ENCODE data around the gene COL5A1. TPM values are rescaled to one million over a fixed set of nuclear protein-coding genes. Genes with fewer than 3 reads are reported as not detected.

The COL5A1 gene
- total RNA-seq, 1 experiment from 2014 or later = 165 TPM

DNA sequence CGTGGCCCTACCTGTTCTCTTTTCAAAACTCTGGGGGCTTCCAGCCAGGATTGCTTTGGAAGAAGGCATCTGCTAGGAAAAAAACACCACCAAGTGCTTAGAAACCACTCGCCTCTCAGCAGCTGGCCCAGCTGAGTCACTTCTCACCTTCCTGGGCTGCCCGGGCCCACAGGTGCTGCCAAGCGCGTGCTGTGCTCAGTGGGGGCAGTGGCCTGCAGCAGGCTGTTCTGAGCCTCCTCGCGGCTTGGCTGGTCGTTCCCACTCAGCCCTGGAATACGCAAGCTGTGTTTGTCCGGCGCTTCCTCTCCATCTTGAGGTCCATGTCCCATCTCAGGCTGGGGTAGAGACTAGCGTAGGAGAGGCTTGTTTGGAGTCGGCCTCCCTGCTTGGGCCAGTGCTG lies 136.6 kb downstream of the COL5A1 start:
- no peak for DNase-seq (ENCODE audit: low read depth in 1 of 2, low spot score in 2 of 2)
- no peaks in the 10 kb centered on the region for H3K27me3 ChIP-seq (replicated peaks)
- H3K4me3 ChIP-seq = no peak overlapping the region
- H3K36me3 ChIP-seq = peaks cover 81% of the 10 kb centered on the region
- no peak overlapping the region for H3K27ac ChIP-seq
- H3K9me3 ChIP-seq (replicated peaks) = no peaks in the 10 kb centered on the region
- peaks cover 48% of the 10 kb centered on the region for H3K4me1 ChIP-seq (replicated peaks)

- DNase-seq (ENCODE audit: low read depth in 1 of 2, low spot score in 2 of 2) = peak; percentile 40 to 68
- Histone ChIP-seq H3K4me3 (no peak overlapping the region), H3K27ac (no peak overlapping the region), H3K27me3 (replicated peaks) (no peaks in the 10 kb centered on the region), H3K9me3 (replicated peaks) (no peaks in the 10 kb centered on the region), H3K36me3 (peaks cover 74% of the 10 kb centered on the region), H3K4me1 (replicated peaks) (peaks cover 41% of the 10 kb centered on the region)
These were observed 137.3 kb downstream of the COL5A1 start for GRCh38 chr9:134778841-134779411.

- no peaks in the 10 kb centered on the region for H3K9me3 ChIP-seq (replicated peaks)
- peaks cover 73% of the 10 kb centered on the region for H3K36me3 ChIP-seq
- no peaks in the 10 kb centered on the region for H3K27me3 ChIP-seq (replicated peaks)
- H3K27ac ChIP-seq = no peak overlapping the region
- no peak for DNase-seq (ENCODE audit: low read depth in 1 of 2, low spot score in 2 of 2)
- H3K4me1 ChIP-seq (replicated peaks) = peaks cover 33% of the 10 kb centered on the region
- no peak overlapping the region for H3K4me3 ChIP-seq
These were observed 138.0 kb downstream of the COL5A1 start for GRCh38 chr9:134779640-134780039.

DNA sequence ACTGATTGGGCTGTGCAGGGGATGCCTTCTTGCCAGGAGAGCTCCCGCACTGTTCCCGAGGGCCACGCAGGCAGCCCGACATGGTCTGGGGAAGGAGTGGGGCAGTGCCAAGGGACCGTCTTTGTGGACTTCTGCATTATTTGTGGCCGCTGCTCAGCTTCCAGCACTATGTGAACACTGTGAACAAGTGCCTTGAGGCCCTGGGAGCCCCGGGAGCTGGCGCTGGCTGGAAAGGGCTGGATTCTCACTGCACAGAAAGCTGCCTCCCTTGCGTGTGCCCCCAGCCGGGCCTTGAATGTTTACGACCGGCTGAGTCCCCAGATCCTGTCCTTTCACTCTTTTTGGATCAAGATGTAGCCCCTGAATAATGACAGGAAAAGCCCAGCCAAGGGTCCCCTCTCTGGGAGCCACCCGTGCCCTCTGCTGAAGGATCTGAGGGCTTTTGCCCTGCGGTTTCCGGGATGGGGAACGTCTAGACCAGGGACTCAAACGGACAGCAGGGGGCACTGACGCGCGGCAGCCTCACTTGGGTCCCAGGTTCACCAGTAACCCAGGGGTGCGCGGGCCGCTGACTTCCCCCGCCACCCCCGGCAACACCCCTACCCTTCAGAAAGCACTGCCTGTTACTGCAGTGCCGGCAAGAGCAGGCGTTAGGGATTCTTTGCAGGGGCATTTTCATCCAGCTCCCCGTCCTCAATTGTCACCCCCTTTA lies 140.1 kb downstream of the COL5A1 start:
- H3K36me3 ChIP-seq = peaks cover 77% of the 10 kb centered on the region
- H3K9me3 ChIP-seq (replicated peaks) = no peaks in the 10 kb centered on the region
- H3K4me1 ChIP-seq (replicated peaks) = peaks cover 12% of the 10 kb centered on the region
- no peak for DNase-seq (ENCODE audit: low read depth in 1 of 2, low spot score in 2 of 2)
- H3K27ac ChIP-seq = no peak overlapping the region
- H3K27me3 ChIP-seq (replicated peaks) = no peaks in the 10 kb centered on the region
- no peak overlapping the region for H3K4me3 ChIP-seq

- Histone ChIP-seq H3K9me3 (replicated peaks) (no peaks in the 10 kb centered on the region), H3K4me1 (replicated peaks) (peaks cover 4% of the 10 kb centered on the region), H3K27ac (no peak overlapping the region), H3K27me3 (replicated peaks) (no peaks in the 10 kb centered on the region), H3K4me3 (no peak overlapping the region), H3K36me3 (peaks cover 72% of the 10 kb centered on the region)
- DNase-seq (ENCODE audit: low read depth in 1 of 2, low spot score in 2 of 2) = no peak
These were observed 141.5 kb downstream of the COL5A1 start for GRCh38 chr9:134782921-134783698.

DNA sequence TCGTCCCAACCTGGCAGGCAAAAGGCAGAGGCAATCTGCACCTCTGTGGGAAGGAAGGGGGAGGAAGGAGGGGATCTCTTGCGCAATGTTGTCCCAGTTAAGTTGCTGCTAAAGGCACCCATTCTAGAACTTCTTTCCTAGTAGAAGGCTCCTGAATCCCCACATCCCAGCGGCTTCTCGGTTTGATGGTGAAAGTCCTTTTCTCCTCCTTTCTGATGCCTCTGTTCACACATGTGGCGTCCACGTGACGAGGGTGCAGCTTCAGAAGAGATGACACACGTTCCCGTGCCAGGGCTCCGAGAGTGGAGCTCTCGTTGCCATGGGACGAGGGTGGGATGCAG lies 142.1 kb downstream of the COL5A1 start:
- DNase-seq (ENCODE audit: low read depth in 1 of 2, low spot score in 2 of 2) = no peak
- Histone ChIP-seq H3K9me3 (replicated peaks) (no peaks in the 10 kb centered on the region), H3K4me3 (no peak overlapping the region), H3K27ac (no peak overlapping the region), H3K36me3 (peaks cover 70% of the 10 kb centered on the region), H3K4me1 (replicated peaks) (peaks cover 3% of the 10 kb centered on the region), H3K27me3 (replicated peaks) (no peaks in the 10 kb centered on the region)

DNA sequence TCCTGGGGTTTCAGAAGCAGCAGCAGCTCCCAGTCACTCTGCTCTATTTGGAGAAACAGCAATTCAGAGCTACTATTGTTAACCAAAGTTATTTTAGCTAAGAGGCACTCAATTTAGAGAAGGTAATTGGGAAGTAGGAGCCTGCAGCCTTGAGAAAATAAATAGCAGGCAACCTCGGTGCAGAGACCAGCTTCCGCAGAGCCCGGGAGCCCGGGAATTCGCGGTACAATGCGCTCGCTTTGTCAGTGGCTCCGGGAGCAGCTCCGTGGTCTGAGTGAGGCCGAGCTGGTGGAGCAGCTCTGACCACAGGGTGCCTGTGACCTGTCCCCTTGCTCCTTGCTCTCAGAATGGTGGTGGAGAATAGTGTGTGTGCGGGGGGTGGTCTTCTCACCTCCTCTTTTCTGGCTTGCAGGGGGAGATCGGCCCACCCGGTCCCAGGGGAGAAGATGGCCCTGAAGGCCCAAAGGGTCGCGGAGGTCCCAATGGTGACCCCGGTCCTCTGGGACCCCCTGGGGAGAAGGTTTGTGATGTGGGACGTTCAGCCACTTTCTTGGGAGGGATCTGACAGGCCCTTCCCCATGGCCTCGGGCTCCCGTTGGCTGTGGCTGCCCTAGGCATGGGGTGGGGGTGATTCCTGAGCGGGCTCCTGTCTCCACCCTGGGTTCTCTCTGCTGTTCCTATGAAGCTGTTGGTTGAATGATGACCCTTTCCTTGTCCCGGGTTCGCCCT lies 143.1 kb downstream of the COL5A1 start:
- H3K27me3 ChIP-seq (replicated peaks) = no peaks in the 10 kb centered on the region
- no peaks in the 10 kb centered on the region for H3K9me3 ChIP-seq (replicated peaks)
- H3K4me3 ChIP-seq = no peak overlapping the region
- no peak for DNase-seq (ENCODE audit: low read depth in 1 of 2, low spot score in 2 of 2)
- no peak overlapping the region for H3K27ac ChIP-seq
- no peaks in the 10 kb centered on the region for H3K4me1 ChIP-seq (replicated peaks)
- H3K36me3 ChIP-seq = peaks cover 66% of the 10 kb centered on the region

GRCh38 chr9:134785325-134786108 lies 143.9 kb downstream of the COL5A1 start:
- Histone ChIP-seq H3K27me3 (replicated peaks) (no peaks in the 10 kb centered on the region), H3K36me3 (peaks cover 61% of the 10 kb centered on the region), H3K4me1 (replicated peaks) (no peaks in the 10 kb centered on the region), H3K27ac (no peak overlapping the region), H3K4me3 (no peak overlapping the region), H3K9me3 (replicated peaks) (no peaks in the 10 kb centered on the region)
- no peak for DNase-seq (ENCODE audit: low read depth in 1 of 2, low spot score in 2 of 2)

DNA sequence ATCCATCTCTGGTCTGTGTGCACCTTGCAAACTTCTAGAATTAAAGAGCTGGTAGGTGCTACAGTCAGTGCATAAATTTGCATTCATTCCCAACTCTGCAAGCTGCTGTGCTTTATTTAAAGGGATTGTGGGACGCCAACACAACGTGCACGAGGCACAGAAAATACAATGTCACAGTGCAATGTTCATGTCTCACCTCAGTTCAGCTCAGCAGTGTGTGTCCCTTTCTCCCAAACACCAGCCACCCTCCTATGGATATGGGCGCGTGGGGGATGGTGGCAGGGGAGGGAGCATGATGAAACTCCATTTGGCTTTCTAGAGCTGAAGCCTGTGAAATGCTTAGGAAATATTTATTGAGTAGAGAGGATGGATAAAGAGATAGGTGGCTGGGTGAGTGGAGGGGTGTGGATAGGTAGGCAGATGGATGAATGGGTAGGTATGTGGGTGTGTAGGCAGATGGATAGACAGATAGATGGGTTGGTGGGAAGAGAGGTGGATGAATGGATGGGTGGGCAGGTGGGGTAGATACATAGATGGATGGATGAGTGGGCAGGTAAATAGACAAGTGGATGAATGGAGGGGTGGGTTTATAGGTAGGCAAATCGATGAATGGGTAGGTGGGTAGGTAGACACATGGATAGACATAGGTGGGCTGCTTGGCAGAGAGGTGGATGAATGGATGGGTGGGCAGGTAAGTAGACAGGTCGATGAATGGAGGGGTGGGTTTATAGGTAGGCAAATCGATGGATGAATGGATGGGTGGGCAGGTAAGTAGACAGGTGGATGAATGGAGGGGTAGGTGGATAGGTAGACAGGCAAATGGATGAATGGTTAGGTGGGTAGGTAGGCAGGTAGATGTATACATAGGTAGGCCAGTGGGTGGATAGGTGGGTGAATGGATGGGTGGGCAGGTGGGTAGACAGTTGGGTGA lies 146.3 kb downstream of the COL5A1 start:
- DNase-seq (ENCODE audit: low read depth in 1 of 2, low spot score in 2 of 2) = no peak
- Histone ChIP-seq H3K27me3 (replicated peaks) (no peaks in the 10 kb centered on the region), H3K4me3 (no peak overlapping the region), H3K27ac (no peak overlapping the region), H3K36me3 (peaks cover 57% of the 10 kb centered on the region), H3K9me3 (replicated peaks) (no peaks in the 10 kb centered on the region), H3K4me1 (replicated peaks) (no peaks in the 10 kb centered on the region)

GRCh38 chr9:134789168-134789567 lies 147.6 kb downstream of the COL5A1 start:
- Histone ChIP-seq H3K36me3 (peaks cover 59% of the 10 kb centered on the region), H3K27ac (no peak overlapping the region)
- DNase-seq (ENCODE audit: low read depth in 1 of 2, low spot score in 2 of 2) = no peak

DNA sequence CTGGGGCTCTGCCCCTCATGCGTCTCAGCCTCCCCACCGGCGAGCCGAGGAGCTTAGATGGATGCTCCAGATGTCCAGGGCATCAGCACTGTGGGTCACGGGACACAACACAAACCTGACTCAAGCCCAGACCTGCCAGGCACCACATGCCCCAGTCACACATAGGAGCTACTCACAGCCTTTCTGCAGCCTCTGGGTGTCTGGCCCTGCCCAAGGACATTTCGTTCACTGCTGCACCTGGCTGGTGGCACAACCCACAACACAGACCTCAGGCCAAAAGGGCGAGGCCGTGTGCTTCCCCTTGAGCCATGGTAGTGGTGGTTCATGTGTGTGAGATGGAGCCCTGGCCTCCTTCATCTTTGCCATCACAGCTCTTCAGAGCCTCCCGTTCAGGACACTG lies 149.4 kb downstream of the COL5A1 start:
- Histone ChIP-seq H3K4me3 (no peak overlapping the region), H3K36me3 (peaks cover 58% of the 10 kb centered on the region), H3K27me3 (replicated peaks) (no peaks in the 10 kb centered on the region), H3K9me3 (replicated peaks) (no peaks in the 10 kb centered on the region), H3K4me1 (replicated peaks) (no peaks in the 10 kb centered on the region), H3K27ac (no peak overlapping the region)
- no peak for DNase-seq (ENCODE audit: low read depth in 1 of 2, low spot score in 2 of 2)

More at GRCh38 chr9:134789168-134789567, 147.6 kb downstream of the COL5A1 start:
- Histone ChIP-seq H3K4me1 (replicated peaks) (no peaks in the 10 kb centered on the region), H3K27me3 (replicated peaks) (no peaks in the 10 kb centered on the region), H3K4me3 (no peak overlapping the region), H3K9me3 (replicated peaks) (no peaks in the 10 kb centered on the region)

DNA sequence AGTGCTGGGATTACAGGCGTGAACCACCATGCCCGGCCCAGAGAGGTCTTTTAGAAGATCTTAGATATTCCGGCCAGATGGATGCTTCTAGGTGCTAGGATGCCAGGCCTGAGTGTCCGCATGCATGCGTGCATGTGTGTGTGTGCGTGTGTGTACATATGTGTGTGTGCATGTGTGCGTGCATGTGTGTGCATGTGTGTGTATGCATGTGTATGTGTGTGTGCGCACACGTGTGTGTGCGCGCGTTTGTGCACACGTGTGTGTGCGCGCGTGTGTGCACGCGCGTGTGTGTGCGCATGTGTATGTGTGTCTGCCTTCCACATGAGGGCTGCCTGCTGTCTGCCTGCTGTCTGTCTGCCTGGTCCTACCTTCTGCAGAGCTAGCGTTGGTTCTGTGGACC lies 151.0 kb downstream of the COL5A1 start:
- H3K36me3 ChIP-seq = peaks cover 61% of the 10 kb centered on the region
- DNase-seq (ENCODE audit: low read depth in 1 of 2, low spot score in 2 of 2) = no peak
- H3K9me3 ChIP-seq (replicated peaks) = no peaks in the 10 kb centered on the region
- H3K4me1 ChIP-seq (replicated peaks) = no peaks in the 10 kb centered on the region
- no peak overlapping the region for H3K4me3 ChIP-seq
- no peak overlapping the region for H3K27ac ChIP-seq
- H3K27me3 ChIP-seq (replicated peaks) = no peaks in the 10 kb centered on the region

Data from SJSA1 (cell line).